ENCODE data around the gene SPATA31E1. TPM values are rescaled to one million over a fixed set of nuclear protein-coding genes. Genes with fewer than 3 reads are reported as not detected.
"Not testable (repeated sequence)": the region's sequence is repeated elsewhere in the genome, so short reads cannot be mapped to it uniquely, and the experiment has no call there.

SPATA31E1 gene
- total and polyA plus RNA-seq, 8 donors: 0.02 TPM; not detected in 7

GRCh38 chr9:87937918-87938317, 55.2 kb downstream of the SPATA31E1 start:
- H3K36me3 ChIP-seq; H3K4me1 ChIP-seq; H3K27ac ChIP-seq; FAIRE-seq; ATAC-seq; H3K9me3 ChIP-seq; H3K27me3 ChIP-seq; H3K4me3 ChIP-seq; DNase-seq; intact Hi-C loops (cut with DNase I): not testable (repeated sequence)
- WGBS, 2 donors: 90 to 91% methylated on average over 6 to 9 of the region's 9 CpGs

- H3K36me3 ChIP-seq; H3K4me3 ChIP-seq; FAIRE-seq; DNase-seq; H3K4me1 ChIP-seq; H3K27ac ChIP-seq; ATAC-seq; intact Hi-C loops (cut with DNase I); H3K9me3 ChIP-seq; H3K27me3 ChIP-seq: not testable (repeated sequence)
- whole genome bisulfite sequencing, 2 donors: 81 to 86% methylated on average over 6 to 10 of the region's 12 CpGs
These were observed 55.7 kb downstream of the SPATA31E1 start for GRCh38 chr9:87938336-87938735.

Other genes with a start within 250 kb of the SPATA31E1 start
- gene CTSL, start 156.8 kb upstream of the SPATA31E1 start, total RNA-seq: 10 to 100 TPM; 37.6 to 67.7 (median 42.6) TPM
- 10 to 100 TPM; 33.8 to 64.1 TPM for gene CTSL, start 156.8 kb upstream of the SPATA31E1 start, polyA plus RNA-seq
- gene SPATA31C1, start 35.1 kb downstream of the SPATA31E1 start, total RNA-seq: not detected
- gene SPATA31C1, start 35.1 kb downstream of the SPATA31E1 start, polyA plus RNA-seq: not detected
- gene CDK20, start 91.7 kb downstream of the SPATA31E1 start, total RNA-seq: 1 to 10 TPM; 3.6 to 9.1 (median 4.6) TPM
- 10 to 100 TPM in 1 of 2 donors, 1 to 10 TPM in 1; 9.4 to 16.4 TPM for gene CDK20, start 91.7 kb downstream of the SPATA31E1 start, polyA plus RNA-seq

Data from pancreas (tissue), 10 donors.